ENCODE data around the gene SUDS3. TPM values are rescaled to one million over a fixed set of nuclear protein-coding genes. Genes with fewer than 3 reads are reported as not detected.

Gene SUDS3, protein sequence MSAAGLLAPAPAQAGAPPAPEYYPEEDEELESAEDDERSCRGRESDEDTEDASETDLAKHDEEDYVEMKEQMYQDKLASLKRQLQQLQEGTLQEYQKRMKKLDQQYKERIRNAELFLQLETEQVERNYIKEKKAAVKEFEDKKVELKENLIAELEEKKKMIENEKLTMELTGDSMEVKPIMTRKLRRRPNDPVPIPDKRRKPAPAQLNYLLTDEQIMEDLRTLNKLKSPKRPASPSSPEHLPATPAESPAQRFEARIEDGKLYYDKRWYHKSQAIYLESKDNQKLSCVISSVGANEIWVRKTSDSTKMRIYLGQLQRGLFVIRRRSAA
- total RNA-seq = 23.5 and 23.7 TPM in 2 replicates

DNA sequence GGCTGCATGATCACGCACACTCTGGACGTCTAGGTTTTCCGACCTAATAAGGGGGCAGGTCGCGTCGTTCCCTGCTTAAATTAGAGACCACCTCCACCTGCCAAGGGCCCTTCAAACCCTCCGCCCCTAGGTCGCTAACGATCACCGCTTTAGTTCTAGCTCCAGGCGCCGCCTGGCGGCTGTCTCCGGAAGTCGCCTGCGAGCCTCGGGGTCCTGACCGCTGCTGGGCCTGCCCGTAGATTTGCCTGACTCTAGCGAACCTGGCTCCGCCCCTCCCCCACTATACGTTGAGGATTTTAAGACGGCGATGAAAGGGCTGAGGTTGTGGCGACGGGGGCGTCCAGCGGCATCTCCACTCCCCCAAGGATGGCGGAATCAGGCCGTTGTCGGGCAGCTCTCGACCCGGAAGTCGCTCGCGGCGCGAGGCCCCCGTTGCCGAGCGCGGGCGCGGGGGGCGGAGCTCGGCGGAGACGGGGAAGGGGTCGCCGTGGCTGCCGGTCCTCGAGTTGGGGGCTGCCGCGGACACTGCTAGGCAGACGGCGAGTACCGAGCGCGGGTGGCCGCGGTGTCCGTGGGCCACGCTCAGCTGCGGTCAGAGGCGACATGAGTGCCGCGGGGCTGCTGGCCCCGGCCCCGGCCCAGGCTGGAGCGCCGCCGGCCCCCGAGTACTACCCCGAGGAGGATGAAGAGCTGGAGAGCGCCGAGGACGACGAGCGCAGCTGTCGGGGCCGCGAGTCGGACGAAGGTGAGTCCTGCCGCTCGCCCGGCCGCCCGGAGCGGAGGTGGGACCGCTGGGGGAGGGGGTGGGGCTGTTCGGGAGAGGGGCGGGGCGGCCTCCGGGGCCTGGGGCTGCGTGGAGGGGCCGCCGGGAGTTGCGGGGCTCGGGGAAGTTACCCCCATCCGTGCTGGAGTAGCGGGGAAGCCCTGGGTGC, at the start of gene SUDS3:
TSS of gene SUDS3 (plus strand) at position 467 of the 932 bp plus-strand sequence. CDS start at position 604, 137 bp downstream.
- Mint-ChIP-seq H3K4me3 (ENCODE audit: low read depth) (peak within 1 kb of the TSS; percentile 94), H3K4me1 (ENCODE audit: low read depth) (peaks cover 39% of the 10 kb centered on the region), H3K27ac (peak within 1 kb of the TSS; percentile 99), H3K9me3 (no peaks in the 10 kb centered on the region), H3K36me3 (ENCODE audit: low read depth) (peaks cover 11% of the 10 kb centered on the region), H3K27me3 (ENCODE audit: low read depth) (peaks cover 4% of the 10 kb centered on the region)
- DNase-seq (ENCODE audit: low spot score) = peak; percentile 88
- intact Hi-C loops (cut with micrococcal nuclease) = loop anchor here (1.0 to 10.0 kb wide), 9 partner anchors 69 to 1288 kb away; partner anchors contain the start of genes PEBP1, PRKAB1, RFC5 and WSB2

DNA sequence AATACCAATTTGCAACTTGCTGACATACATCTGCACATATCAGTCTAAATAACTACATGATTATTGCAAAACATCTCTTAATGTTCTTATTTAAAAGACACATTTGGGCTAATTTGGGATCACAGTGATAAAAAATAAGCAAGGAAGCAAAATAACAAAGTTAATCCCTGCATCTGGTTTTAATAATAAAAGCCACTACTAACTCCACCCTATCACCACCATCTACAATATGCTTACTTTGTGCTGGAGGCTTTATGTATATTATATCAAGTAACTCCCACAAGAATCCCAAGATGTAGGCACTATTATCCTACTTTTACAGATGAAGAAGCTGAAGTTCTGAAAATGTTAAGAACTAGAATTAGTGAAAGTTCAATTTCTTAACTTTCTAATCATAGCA, 49.4 kb upstream of the SUDS3 start:
- peaks cover 22% of the 10 kb centered on the region for H3K36me3 Mint-ChIP-seq (ENCODE audit: low read depth)
- H3K4me1 Mint-ChIP-seq (ENCODE audit: low read depth) = peaks cover 16% of the 10 kb centered on the region
- no peaks in the 10 kb centered on the region for H3K9me3 Mint-ChIP-seq
- no peak overlapping the region for H3K4me3 Mint-ChIP-seq (ENCODE audit: low read depth)
- H3K27me3 Mint-ChIP-seq (ENCODE audit: low read depth) = no peaks in the 10 kb centered on the region
- H3K27ac Mint-ChIP-seq = no peak overlapping the region
- intact Hi-C loops (cut with micrococcal nuclease) = no loop called here
- DNase-seq (ENCODE audit: low spot score) = no peak

DNA sequence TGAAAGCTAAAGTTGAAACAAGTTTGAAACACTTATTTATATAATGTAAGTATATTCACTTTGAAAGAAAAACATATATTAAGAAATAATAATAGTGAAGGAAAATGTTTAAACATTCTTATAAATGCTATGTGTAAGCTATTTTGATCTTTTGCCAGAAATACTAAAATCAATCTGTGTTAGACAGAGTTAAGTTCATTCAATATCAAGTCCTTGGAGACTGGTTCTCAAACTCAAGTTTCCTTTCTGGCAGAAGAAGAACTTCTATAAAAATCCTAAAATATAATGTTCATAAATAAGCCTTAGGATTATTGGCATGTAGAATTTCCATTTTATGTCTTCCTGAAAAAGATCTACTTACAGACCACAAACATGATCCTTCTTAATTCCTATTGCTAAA, 49.0 kb upstream of the SUDS3 start:
- no peaks in the 10 kb centered on the region for H3K9me3 Mint-ChIP-seq
- H3K36me3 Mint-ChIP-seq (ENCODE audit: low read depth) = peaks cover 22% of the 10 kb centered on the region
- no peak overlapping the region for H3K4me3 Mint-ChIP-seq (ENCODE audit: low read depth)
- intact Hi-C loops (cut with micrococcal nuclease) = no loop called here
- no peaks in the 10 kb centered on the region for H3K27me3 Mint-ChIP-seq (ENCODE audit: low read depth)
- H3K27ac Mint-ChIP-seq = no peak overlapping the region
- DNase-seq (ENCODE audit: low spot score) = no peak
- H3K4me1 Mint-ChIP-seq (ENCODE audit: low read depth) = peaks cover 19% of the 10 kb centered on the region

DNA sequence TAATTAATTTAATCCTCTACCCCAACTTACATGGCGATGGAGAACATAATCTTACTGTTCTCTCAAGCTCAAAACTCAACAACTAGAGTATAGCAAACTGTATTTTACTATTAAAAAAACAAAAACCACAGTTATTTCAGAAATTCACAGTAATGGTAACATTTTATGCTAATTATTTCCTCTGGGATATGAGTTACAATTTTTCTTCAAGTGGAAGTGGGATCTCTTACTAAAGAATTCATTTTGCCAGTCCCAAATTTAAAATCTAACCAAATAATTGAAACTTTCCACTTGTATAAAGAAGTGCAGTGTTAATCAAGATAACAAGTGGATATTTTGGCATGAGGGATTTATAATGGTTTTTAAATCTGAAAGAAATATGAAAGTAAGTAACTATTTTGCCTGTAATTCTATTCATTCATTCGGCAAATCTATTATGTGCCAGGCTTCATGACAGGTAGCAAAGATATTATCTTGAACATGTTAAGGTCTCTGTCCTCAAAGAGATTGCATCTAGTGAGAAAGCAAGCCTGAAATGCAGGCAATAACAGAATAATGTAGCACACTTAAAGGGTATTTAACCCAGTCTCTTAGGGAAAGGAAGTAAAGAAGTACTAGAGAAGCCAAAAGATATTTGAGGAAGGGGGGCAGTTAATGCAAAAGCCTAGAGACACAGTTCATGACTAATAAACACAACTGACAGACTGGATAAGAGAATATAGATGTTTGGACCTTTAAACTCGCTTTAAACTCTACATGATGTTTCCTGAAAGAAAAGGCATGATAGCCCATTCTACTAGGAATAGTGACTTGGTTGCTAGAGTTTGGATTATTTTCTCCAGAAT, 47.6 kb upstream of the SUDS3 start:
- no peaks in the 10 kb centered on the region for H3K9me3 Mint-ChIP-seq
- H3K36me3 Mint-ChIP-seq (ENCODE audit: low read depth) = peaks cover 31% of the 10 kb centered on the region
- no peak overlapping the region for H3K27ac Mint-ChIP-seq
- DNase-seq (ENCODE audit: low spot score) = no peak
- intact Hi-C loops (cut with micrococcal nuclease) = no loop called here
- no peak overlapping the region for H3K4me3 Mint-ChIP-seq (ENCODE audit: low read depth)
- H3K4me1 Mint-ChIP-seq (ENCODE audit: low read depth) = peaks cover 28% of the 10 kb centered on the region
- H3K27me3 Mint-ChIP-seq (ENCODE audit: low read depth) = no peaks in the 10 kb centered on the region

DNA sequence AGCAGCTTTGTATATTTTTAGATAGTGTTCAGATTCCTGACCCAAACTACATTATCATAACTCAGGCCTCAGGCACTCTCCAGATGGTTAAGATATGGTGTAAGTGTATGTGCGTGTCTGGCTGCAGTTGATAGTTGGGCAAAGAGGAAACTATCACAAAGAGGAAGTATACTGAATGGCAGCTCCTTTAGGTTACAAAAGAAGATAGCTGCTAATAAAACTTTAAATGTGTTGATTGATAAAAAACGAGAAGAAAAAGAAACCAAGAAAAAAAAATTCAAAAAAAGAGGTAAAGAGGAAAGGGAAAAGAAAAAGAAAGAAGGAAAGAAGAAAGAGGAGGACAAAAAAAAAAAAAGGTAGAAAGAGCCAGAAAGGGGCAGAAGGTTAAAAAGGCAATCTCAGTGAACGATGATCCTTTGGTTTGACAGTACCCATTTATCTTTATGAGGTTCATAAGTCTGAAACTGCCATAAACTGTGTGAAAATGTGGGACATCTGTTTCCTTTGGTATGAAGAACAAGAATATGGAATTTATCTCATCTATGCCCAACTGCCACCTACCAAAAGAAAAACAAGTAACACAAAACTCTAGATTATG, 45.8 kb upstream of the SUDS3 start:
- intact Hi-C loops (cut with micrococcal nuclease) = no loop called here
- Mint-ChIP-seq H3K4me1 (ENCODE audit: low read depth) (peaks cover 28% of the 10 kb centered on the region), H3K27me3 (ENCODE audit: low read depth) (no peaks in the 10 kb centered on the region), H3K9me3 (no peaks in the 10 kb centered on the region), H3K36me3 (ENCODE audit: low read depth) (peaks cover 29% of the 10 kb centered on the region), H3K4me3 (ENCODE audit: low read depth) (no peak overlapping the region), H3K27ac (peak overlapping the region; percentile 18)
- DNase-seq (ENCODE audit: low spot score) = no peak

DNA sequence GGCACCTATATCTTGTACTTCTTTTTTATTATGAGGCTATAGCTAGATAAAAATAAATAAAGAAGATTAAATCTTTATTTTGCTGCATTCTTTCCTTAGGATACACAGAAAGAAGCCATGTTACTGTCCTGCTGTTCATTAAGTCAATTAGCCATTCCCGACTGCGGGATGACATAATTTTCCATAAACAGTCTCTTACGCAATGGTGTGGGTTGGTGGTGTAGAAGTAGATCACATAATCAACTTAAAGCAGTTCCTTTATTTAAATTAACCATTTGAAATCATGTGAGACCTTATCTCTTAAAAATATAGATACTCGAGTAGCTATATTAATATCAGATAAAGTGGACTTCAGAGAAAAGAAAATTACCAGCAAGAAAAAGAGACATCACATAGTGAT, 43.8 kb upstream of the SUDS3 start:
- no peak overlapping the region for H3K27ac Mint-ChIP-seq
- peaks cover 26% of the 10 kb centered on the region for H3K4me1 Mint-ChIP-seq (ENCODE audit: low read depth)
- DNase-seq (ENCODE audit: low spot score) = no peak
- no peaks in the 10 kb centered on the region for H3K27me3 Mint-ChIP-seq (ENCODE audit: low read depth)
- H3K9me3 Mint-ChIP-seq = no peaks in the 10 kb centered on the region
- intact Hi-C loops (cut with micrococcal nuclease) = no loop called here
- H3K4me3 Mint-ChIP-seq (ENCODE audit: low read depth) = no peak overlapping the region
- H3K36me3 Mint-ChIP-seq (ENCODE audit: low read depth) = peaks cover 24% of the 10 kb centered on the region

DNA sequence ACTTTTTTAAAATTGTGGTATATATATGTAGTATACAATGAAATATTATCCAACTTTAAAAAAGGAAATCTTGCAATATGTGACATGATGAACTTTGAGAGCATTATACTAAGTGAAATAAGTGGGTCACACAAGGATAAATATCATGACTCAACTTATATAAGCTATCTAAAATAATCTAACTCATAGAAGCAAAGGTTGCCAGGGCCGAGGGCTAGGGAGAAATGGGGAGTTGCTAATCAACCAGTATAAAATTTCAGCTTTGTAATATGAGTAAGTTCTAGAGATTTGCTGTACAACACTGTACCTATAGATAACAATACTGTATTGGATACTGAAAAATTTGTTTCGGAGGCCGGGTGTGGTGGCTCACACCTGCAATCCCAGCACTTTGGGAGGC, 42.1 kb upstream of the SUDS3 start:
- Mint-ChIP-seq H3K4me1 (ENCODE audit: low read depth) (peaks cover 30% of the 10 kb centered on the region), H3K4me3 (ENCODE audit: low read depth) (no peak overlapping the region), H3K9me3 (no peaks in the 10 kb centered on the region), H3K27me3 (ENCODE audit: low read depth) (no peaks in the 10 kb centered on the region), H3K27ac (no peak overlapping the region), H3K36me3 (ENCODE audit: low read depth) (peaks cover 28% of the 10 kb centered on the region)
- no peak for DNase-seq (ENCODE audit: low spot score)
- intact Hi-C loops (cut with micrococcal nuclease) = no loop called here

DNA sequence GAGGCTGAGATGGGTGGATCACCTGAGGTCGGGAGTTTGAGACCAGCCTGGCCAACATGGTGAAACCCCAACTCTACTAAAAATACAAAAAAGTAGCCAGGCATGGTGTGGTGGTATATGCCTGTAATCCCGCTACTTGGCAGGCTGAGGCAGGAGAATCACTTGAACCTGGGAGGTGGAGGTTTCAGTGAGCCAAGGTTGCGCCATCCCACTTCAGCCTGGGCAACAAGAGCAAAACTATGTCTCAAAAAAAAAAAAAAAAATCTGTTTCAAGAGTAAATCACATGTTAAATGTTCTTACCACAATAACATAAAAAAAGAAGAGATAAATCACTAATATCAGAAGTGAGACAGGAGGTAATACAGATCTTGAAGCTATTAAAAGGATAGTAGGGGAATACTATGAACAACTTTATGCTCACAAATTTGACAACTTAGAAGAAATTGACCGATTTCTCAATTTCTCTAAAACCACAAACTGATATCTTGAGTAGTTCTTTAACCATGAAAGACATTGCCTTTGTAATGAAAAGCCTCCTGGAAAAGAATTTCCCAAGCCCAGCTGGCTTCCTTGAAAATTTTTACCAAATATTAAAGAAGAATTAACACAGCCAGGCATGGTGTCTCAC, 41.3 kb upstream of the SUDS3 start:
- Mint-ChIP-seq H3K27me3 (ENCODE audit: low read depth) (no peaks in the 10 kb centered on the region), H3K9me3 (no peaks in the 10 kb centered on the region), H3K4me3 (ENCODE audit: low read depth) (no peak overlapping the region)

DNA sequence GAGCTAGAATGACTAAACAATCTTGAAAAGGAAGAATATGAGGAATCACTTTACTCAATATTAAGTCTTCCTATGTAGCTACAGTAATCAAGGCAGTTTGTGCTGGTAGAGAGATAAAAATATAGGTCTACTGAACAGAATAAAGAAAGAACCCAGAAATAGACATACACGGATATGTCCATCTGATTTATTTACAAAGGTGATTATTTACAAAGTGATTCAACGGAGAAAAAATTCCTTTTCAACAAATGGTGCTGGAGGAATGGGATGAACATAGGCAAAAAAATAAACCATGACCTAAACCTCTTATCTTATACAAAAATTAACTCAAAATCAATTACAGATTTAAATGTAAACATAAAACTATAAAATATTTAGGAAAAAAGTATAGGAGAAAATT, 40.2 kb upstream of the SUDS3 start:
- H3K9me3 Mint-ChIP-seq = no peaks in the 10 kb centered on the region
- H3K4me3 Mint-ChIP-seq (ENCODE audit: low read depth) = no peak overlapping the region
- peaks cover 22% of the 10 kb centered on the region for H3K36me3 Mint-ChIP-seq (ENCODE audit: low read depth)
- intact Hi-C loops (cut with micrococcal nuclease) = no loop called here
- H3K4me1 Mint-ChIP-seq (ENCODE audit: low read depth) = peaks cover 23% of the 10 kb centered on the region
- no peak overlapping the region for H3K27ac Mint-ChIP-seq
- no peak for DNase-seq (ENCODE audit: low spot score)
- no peaks in the 10 kb centered on the region for H3K27me3 Mint-ChIP-seq (ENCODE audit: low read depth)

More for the DNA sequence above, 41.3 kb upstream of the SUDS3 start:
- H3K27ac Mint-ChIP-seq = no peak overlapping the region
- H3K4me1 Mint-ChIP-seq (ENCODE audit: low read depth) = peaks cover 26% of the 10 kb centered on the region
- DNase-seq (ENCODE audit: low spot score) = no peak
- peaks cover 28% of the 10 kb centered on the region for H3K36me3 Mint-ChIP-seq (ENCODE audit: low read depth)
- intact Hi-C loops (cut with micrococcal nuclease) = no loop called here

DNA sequence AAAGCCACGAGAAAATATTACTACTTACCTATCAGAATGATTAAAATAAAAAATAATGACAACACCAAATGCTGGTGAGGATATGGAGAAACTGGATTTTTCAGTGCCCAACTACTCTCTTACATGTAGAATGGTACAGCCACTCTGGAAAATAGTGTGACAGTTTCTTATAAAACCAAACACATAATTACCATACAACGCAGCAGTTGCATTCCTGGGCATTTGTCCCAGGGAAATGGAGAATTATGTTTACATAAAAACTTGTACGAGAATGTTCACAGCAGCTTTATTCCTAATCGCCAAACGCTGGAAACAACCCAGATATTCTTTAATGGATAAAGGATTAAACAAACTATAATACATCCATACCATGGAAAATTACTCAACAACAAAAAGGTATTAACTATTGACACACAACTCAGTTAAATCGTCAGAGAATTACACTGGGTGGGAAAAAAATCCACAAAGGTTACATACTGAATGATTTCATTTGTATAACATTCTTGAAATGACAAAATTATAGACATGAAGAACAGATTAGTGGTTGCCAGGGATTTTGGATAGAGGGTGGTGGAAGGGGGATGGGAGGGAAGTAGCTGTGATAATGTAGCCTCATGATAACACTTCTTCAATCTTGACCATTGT, 39.0 kb upstream of the SUDS3 start:
- H3K27me3 Mint-ChIP-seq (ENCODE audit: low read depth) = no peaks in the 10 kb centered on the region
- peaks cover 22% of the 10 kb centered on the region for H3K36me3 Mint-ChIP-seq (ENCODE audit: low read depth)
- no peaks in the 10 kb centered on the region for H3K9me3 Mint-ChIP-seq
- peaks cover 21% of the 10 kb centered on the region for H3K4me1 Mint-ChIP-seq (ENCODE audit: low read depth)
- no peak overlapping the region for H3K4me3 Mint-ChIP-seq (ENCODE audit: low read depth)
- DNase-seq (ENCODE audit: low spot score) = no peak
- no peak overlapping the region for H3K27ac Mint-ChIP-seq
- intact Hi-C loops (cut with micrococcal nuclease) = no loop called here

DNA sequence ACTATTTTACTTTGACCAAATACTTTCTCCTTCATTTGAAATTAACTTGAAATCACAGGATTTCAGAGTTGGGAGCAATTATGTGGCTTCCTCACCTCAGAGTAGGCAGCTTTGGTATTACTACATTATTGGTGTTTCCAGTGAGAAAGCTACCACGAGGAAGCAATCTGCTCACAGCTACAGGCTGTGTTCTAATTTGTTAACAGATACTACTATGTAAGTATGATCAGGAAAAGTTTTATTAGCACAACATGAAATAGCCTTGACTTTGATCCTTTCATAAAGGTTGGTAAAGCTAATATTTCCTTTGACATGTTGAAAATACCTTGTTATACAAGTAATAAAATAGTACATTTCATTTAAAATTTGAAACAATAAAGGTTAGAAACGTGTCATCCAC, 34.3 kb upstream of the SUDS3 start:
- no peaks in the 10 kb centered on the region for H3K27me3 Mint-ChIP-seq (ENCODE audit: low read depth)
- intact Hi-C loops (cut with micrococcal nuclease) = no loop called here
- DNase-seq (ENCODE audit: low spot score) = no peak
- peaks cover 4% of the 10 kb centered on the region for H3K36me3 Mint-ChIP-seq (ENCODE audit: low read depth)
- H3K27ac Mint-ChIP-seq = no peak overlapping the region
- no peaks in the 10 kb centered on the region for H3K9me3 Mint-ChIP-seq
- H3K4me3 Mint-ChIP-seq (ENCODE audit: low read depth) = no peak overlapping the region
- peaks cover 15% of the 10 kb centered on the region for H3K4me1 Mint-ChIP-seq (ENCODE audit: low read depth)
